ENCODE results near the gene RSBN1.
"Not testable (repeated sequence)": the region's sequence is repeated elsewhere in the genome, so short reads cannot be mapped to it uniquely, and the experiment has no call there.

RSBN1 gene

GRCh38 chr1:113811888-113812660 lies at the start of gene RSBN1:
Gene RSBN1 (minus strand): TSS chr1:113812476. CDS start chr1:113812412, 64 bp downstream.
- DNase-seq (ENCODE audit: low read depth in 3 of 3, low spot score in 1 of 3): peak; percentile 89 to 97 (median 94)

- no peak for DNase-seq (ENCODE audit: low read depth in 3 of 3, low spot score in 1 of 3)
These were observed 49.4 kb upstream of the RSBN1 start for GRCh38 chr1:113861641-113862040.

- DNase-seq (ENCODE audit: low read depth in 3 of 3, low spot score in 1 of 3): no peak
These were observed 48.6 kb upstream of the RSBN1 start for GRCh38 chr1:113860891-113861290.

GRCh38 chr1:113859478-113860175 lies 47.4 kb upstream of the RSBN1 start:
- no peak for DNase-seq (ENCODE audit: low read depth in 3 of 3, low spot score in 1 of 3)

GRCh38 chr1:113858982-113859381 lies 46.7 kb upstream of the RSBN1 start:
- DNase-seq (ENCODE audit: low read depth in 3 of 3, low spot score in 1 of 3): no peak

- DNase-seq (ENCODE audit: low read depth in 3 of 3, low spot score in 1 of 3): no peak
These were observed 46.1 kb upstream of the RSBN1 start for GRCh38 chr1:113858418-113858817.

- DNase-seq (ENCODE audit: low read depth in 3 of 3, low spot score in 1 of 3): no peak
These were observed 45.5 kb upstream of the RSBN1 start for GRCh38 chr1:113857776-113858175.

- no peak for DNase-seq (ENCODE audit: low read depth in 3 of 3, low spot score in 1 of 3)
These were observed 44.1 kb upstream of the RSBN1 start for GRCh38 chr1:113856401-113856790.

- DNase-seq (ENCODE audit: low read depth in 3 of 3, low spot score in 1 of 3): no peak
These were observed 43.5 kb upstream of the RSBN1 start for GRCh38 chr1:113855630-113856400.

- DNase-seq (ENCODE audit: low read depth in 3 of 3, low spot score in 1 of 3): no peak
These were observed 42.0 kb upstream of the RSBN1 start for GRCh38 chr1:113854234-113854633.

- not testable (repeated sequence) for DNase-seq (ENCODE audit: low read depth in 3 of 3, low spot score in 1 of 3)
These were observed 40.4 kb upstream of the RSBN1 start for GRCh38 chr1:113852694-113853093.

GRCh38 chr1:113850127-113850796 lies 38.0 kb upstream of the RSBN1 start:
- DNase-seq (ENCODE audit: low read depth in 3 of 3, low spot score in 1 of 3): no peak

GRCh38 chr1:113849072-113849471 lies 36.8 kb upstream of the RSBN1 start:
- DNase-seq (ENCODE audit: low read depth in 3 of 3, low spot score in 1 of 3): no peak

GRCh38 chr1:113846391-113847035 lies 34.2 kb upstream of the RSBN1 start:
- no peak for DNase-seq (ENCODE audit: low read depth in 3 of 3, low spot score in 1 of 3)

GRCh38 chr1:113836534-113836933 lies 24.3 kb upstream of the RSBN1 start:
- no peak for DNase-seq (ENCODE audit: low read depth in 3 of 3, low spot score in 1 of 3)

GRCh38 chr1:113835686-113836290 lies 23.5 kb upstream of the RSBN1 start:
- no peak for DNase-seq (ENCODE audit: low read depth in 3 of 3, low spot score in 1 of 3)

- no peak for DNase-seq (ENCODE audit: low read depth in 3 of 3, low spot score in 1 of 3)
These were observed 22.4 kb upstream of the RSBN1 start for GRCh38 chr1:113834716-113835115.

- no peak for DNase-seq (ENCODE audit: low read depth in 3 of 3, low spot score in 1 of 3)
These were observed 17.8 kb upstream of the RSBN1 start for GRCh38 chr1:113830039-113830438.

- no peak for DNase-seq (ENCODE audit: low read depth in 3 of 3, low spot score in 1 of 3)
These were observed 9.6 kb upstream of the RSBN1 start for GRCh38 chr1:113821916-113822315.

- DNase-seq (ENCODE audit: low read depth in 3 of 3, low spot score in 1 of 3): no peak
These were observed 6.3 kb upstream of the RSBN1 start for GRCh38 chr1:113818578-113818977.
